ENCODE measurements around the gene PREPL.

DNA sequence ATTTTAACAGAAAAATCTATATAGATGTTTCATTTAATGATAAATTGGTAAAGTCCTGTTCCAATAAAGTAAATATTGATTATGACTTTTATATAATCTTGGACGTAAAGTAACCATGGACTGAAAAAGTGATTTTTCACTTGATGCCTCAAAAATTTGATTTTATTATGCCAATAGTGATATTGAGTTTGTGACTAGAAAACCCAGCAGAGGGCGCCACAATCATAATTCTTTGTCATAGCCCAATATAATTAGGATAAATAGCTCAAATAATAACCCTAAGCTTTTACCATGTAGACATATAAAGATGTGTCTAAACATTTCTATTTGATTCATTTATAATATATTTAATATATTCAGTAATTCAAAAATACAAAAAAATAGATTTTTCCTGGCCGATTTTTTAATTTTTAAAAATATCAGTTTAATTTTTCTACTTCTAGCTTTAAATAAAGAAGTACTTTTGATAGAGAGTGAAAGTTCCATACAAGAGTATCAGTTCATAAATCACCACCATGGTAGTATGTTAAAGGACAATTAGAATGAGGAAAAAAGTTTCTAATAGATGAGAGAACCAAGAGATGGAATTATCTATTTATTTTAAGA is 31.1 kb upstream of the PREPL start:
- TF ChIP-seq SIN3A (conservative IDR thresholded peaks at IDR 0.05 in 1 of 2, IDR thresholded peaks at IDR 0.05 in 1 of 2; ENCODE audit: low read depth in 1 of 2, low read length in 2 of 2) = no peak
- TF ChIP-seq, protein P1, sequence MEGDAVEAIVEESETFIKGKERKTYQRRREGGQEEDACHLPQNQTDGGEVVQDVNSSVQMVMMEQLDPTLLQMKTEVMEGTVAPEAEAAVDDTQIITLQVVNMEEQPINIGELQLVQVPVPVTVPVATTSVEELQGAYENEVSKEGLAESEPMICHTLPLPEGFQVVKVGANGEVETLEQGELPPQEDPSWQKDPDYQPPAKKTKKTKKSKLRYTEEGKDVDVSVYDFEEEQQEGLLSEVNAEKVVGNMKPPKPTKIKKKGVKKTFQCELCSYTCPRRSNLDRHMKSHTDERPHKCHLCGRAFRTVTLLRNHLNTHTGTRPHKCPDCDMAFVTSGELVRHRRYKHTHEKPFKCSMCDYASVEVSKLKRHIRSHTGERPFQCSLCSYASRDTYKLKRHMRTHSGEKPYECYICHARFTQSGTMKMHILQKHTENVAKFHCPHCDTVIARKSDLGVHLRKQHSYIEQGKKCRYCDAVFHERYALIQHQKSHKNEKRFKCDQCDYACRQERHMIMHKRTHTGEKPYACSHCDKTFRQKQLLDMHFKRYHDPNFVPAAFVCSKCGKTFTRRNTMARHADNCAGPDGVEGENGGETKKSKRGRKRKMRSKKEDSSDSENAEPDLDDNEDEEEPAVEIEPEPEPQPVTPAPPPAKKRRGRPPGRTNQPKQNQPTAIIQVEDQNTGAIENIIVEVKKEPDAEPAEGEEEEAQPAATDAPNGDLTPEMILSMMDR (IDR thresholded peaks at IDR 0.05; ENCODE audit: control extremely low read depth in 1 of 3, insufficient read depth in 1 of 3, low read depth in 1 of 3, low read length in 3 of 3) = peak in 2 of 3 experiments; percentile 35 to 37; a peak in 2 of 4 replicates
- TF ChIP-seq, protein P2, sequence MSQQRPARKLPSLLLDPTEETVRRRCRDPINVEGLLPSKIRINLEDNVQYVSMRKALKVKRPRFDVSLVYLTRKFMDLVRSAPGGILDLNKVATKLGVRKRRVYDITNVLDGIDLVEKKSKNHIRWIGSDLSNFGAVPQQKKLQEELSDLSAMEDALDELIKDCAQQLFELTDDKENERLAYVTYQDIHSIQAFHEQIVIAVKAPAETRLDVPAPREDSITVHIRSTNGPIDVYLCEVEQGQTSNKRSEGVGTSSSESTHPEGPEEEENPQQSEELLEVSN (IDR thresholded peaks at IDR 0.05) = no peak
- TF ChIP-seq HDAC6 (IDR thresholded peaks at IDR 0.05; ENCODE audit: low read depth, low read length) = no peak
- no peak for TF ChIP-seq EZH2 (IDR thresholded peaks at IDR 0.05; ENCODE audit: low read depth, low read length, severe bottlenecking)

Data from H1 (cell line).